ENCODE data around the gene NAPG. TPM values are rescaled to one million over a fixed set of nuclear protein-coding genes. Genes with fewer than 3 reads are reported as not detected.
"Not testable (repeated sequence)": the region's sequence is repeated elsewhere in the genome, so short reads cannot be mapped to it uniquely, and the experiment has no call there.

The NAPG gene
- total RNA-seq, 1 donor from 2014 or later: 38.7 TPM

GRCh38 chr18:10564975-10565773, 39.3 kb downstream of the NAPG start:
- no peak overlapping the region for H3K27ac Mint-ChIP-seq
- intact Hi-C loops (cut with micrococcal nuclease): loop anchor here (5.0 kb wide), 1 partner anchor 987 kb away; no protein-coding TSS in a partner anchor
- no peaks in the 10 kb centered on the region for H3K36me3 Mint-ChIP-seq (ENCODE audit: low read depth)
- peaks cover 4% of the 10 kb centered on the region for H3K9me3 Mint-ChIP-seq
- DNase-seq: peak; percentile 37
- H3K4me3 Mint-ChIP-seq: no peak overlapping the region
- H3K27me3 Mint-ChIP-seq: no peaks in the 10 kb centered on the region
- peaks cover 9% of the 10 kb centered on the region for H3K4me1 Mint-ChIP-seq

GRCh38 chr18:10565835-10566234, 40.0 kb downstream of the NAPG start:
- Mint-ChIP-seq H3K27me3 (no peaks in the 10 kb centered on the region), H3K9me3 (peaks cover 4% of the 10 kb centered on the region)

GRCh38 chr18:10566390-10566789, 40.6 kb downstream of the NAPG start:
- no peaks in the 10 kb centered on the region for H3K36me3 Mint-ChIP-seq (ENCODE audit: low read depth)
- H3K4me1 Mint-ChIP-seq: peaks cover 5% of the 10 kb centered on the region
- intact Hi-C loops (cut with micrococcal nuclease): no loop called here
- no peak for DNase-seq
- no peak overlapping the region for H3K27ac Mint-ChIP-seq
- peaks cover 4% of the 10 kb centered on the region for H3K9me3 Mint-ChIP-seq
- H3K27me3 Mint-ChIP-seq: no peaks in the 10 kb centered on the region
- H3K4me3 Mint-ChIP-seq: no peak overlapping the region

More at GRCh38 chr18:10565835-10566234, 40.0 kb downstream of the NAPG start:
- H3K4me3 Mint-ChIP-seq: no peak overlapping the region
- peaks cover 5% of the 10 kb centered on the region for H3K4me1 Mint-ChIP-seq
- H3K36me3 Mint-ChIP-seq (ENCODE audit: low read depth): no peaks in the 10 kb centered on the region
- intact Hi-C loops (cut with micrococcal nuclease): no loop called here
- DNase-seq: peak; percentile 49
- H3K27ac Mint-ChIP-seq: no peak overlapping the region

GRCh38 chr18:10569941-10570340, 44.1 kb downstream of the NAPG start:
- DNase-seq; intact Hi-C loops (cut with micrococcal nuclease); H3K4me3 Mint-ChIP-seq; H3K4me1 Mint-ChIP-seq; H3K27me3 Mint-ChIP-seq; H3K9me3 Mint-ChIP-seq; H3K27ac Mint-ChIP-seq; H3K36me3 Mint-ChIP-seq (ENCODE audit: low read depth): not testable (repeated sequence)

GRCh38 chr18:10570622-10571021, 44.8 kb downstream of the NAPG start:
- no peak for DNase-seq
- Mint-ChIP-seq H3K4me3 (no peak overlapping the region), H3K9me3 (peaks cover 4% of the 10 kb centered on the region), H3K27me3 (no peaks in the 10 kb centered on the region), H3K27ac (no peak overlapping the region), H3K4me1 (no peaks in the 10 kb centered on the region), H3K36me3 (ENCODE audit: low read depth) (no peaks in the 10 kb centered on the region)
- intact Hi-C loops (cut with micrococcal nuclease): no loop called here

GRCh38 chr18:10571537-10571936, 45.7 kb downstream of the NAPG start:
- H3K4me1 Mint-ChIP-seq: no peaks in the 10 kb centered on the region
- H3K27me3 Mint-ChIP-seq: no peaks in the 10 kb centered on the region
- no peaks in the 10 kb centered on the region for H3K36me3 Mint-ChIP-seq (ENCODE audit: low read depth)
- intact Hi-C loops (cut with micrococcal nuclease): no loop called here
- H3K4me3 Mint-ChIP-seq: no peak overlapping the region
- H3K27ac Mint-ChIP-seq: no peak overlapping the region
- peaks cover 4% of the 10 kb centered on the region for H3K9me3 Mint-ChIP-seq
- DNase-seq: no peak

GRCh38 chr18:10573261-10573660, 47.4 kb downstream of the NAPG start:
- H3K27ac Mint-ChIP-seq; DNase-seq; H3K36me3 Mint-ChIP-seq (ENCODE audit: low read depth); H3K9me3 Mint-ChIP-seq; H3K27me3 Mint-ChIP-seq; intact Hi-C loops (cut with micrococcal nuclease); H3K4me1 Mint-ChIP-seq; H3K4me3 Mint-ChIP-seq: not testable (repeated sequence)

GRCh38 chr18:10574412-10574811, 48.6 kb downstream of the NAPG start:
- H3K4me1 Mint-ChIP-seq; H3K27ac Mint-ChIP-seq; H3K36me3 Mint-ChIP-seq (ENCODE audit: low read depth); H3K9me3 Mint-ChIP-seq; DNase-seq; H3K4me3 Mint-ChIP-seq; intact Hi-C loops (cut with micrococcal nuclease); H3K27me3 Mint-ChIP-seq: not testable (repeated sequence)

- H3K36me3 Mint-ChIP-seq (ENCODE audit: low read depth); H3K4me1 Mint-ChIP-seq; intact Hi-C loops (cut with micrococcal nuclease); H3K9me3 Mint-ChIP-seq; H3K27me3 Mint-ChIP-seq: not testable (repeated sequence)
- DNase-seq: peak; percentile 73
- Mint-ChIP-seq H3K27ac (peak overlapping the region; percentile 25), H3K4me3 (peak overlapping the region; percentile 43)
Measured at GRCh38 chr18:10577842-10578572, 52.2 kb downstream of the NAPG start.

GRCh38 chr18:10578573-10578899, 52.7 kb downstream of the NAPG start:
- H3K27ac Mint-ChIP-seq; H3K4me1 Mint-ChIP-seq; H3K9me3 Mint-ChIP-seq; DNase-seq; intact Hi-C loops (cut with micrococcal nuclease); H3K36me3 Mint-ChIP-seq (ENCODE audit: low read depth); H3K4me3 Mint-ChIP-seq; H3K27me3 Mint-ChIP-seq: not testable (repeated sequence)

GRCh38 chr18:10579079-10579867, 53.4 kb downstream of the NAPG start:
- H3K27ac Mint-ChIP-seq: no peak overlapping the region
- intact Hi-C loops (cut with micrococcal nuclease): no loop called here
- peaks cover 2% of the 10 kb centered on the region for H3K27me3 Mint-ChIP-seq
- peaks cover 3% of the 10 kb centered on the region for H3K9me3 Mint-ChIP-seq
- peaks cover 2% of the 10 kb centered on the region for H3K36me3 Mint-ChIP-seq (ENCODE audit: low read depth)
- no peak for DNase-seq
- H3K4me1 Mint-ChIP-seq: peaks cover 2% of the 10 kb centered on the region
- no peak overlapping the region for H3K4me3 Mint-ChIP-seq

- peaks cover 3% of the 10 kb centered on the region for H3K9me3 Mint-ChIP-seq
- H3K4me1 Mint-ChIP-seq: peaks cover 2% of the 10 kb centered on the region
- intact Hi-C loops (cut with micrococcal nuclease): no loop called here
- H3K36me3 Mint-ChIP-seq (ENCODE audit: low read depth): peaks cover 2% of the 10 kb centered on the region
- H3K4me3 Mint-ChIP-seq: no peak overlapping the region
- peaks cover 3% of the 10 kb centered on the region for H3K27me3 Mint-ChIP-seq
- no peak overlapping the region for H3K27ac Mint-ChIP-seq
- DNase-seq: no peak
Measured at GRCh38 chr18:10580215-10580614, 54.4 kb downstream of the NAPG start.

- no peaks in the 10 kb centered on the region for H3K9me3 Mint-ChIP-seq
- H3K36me3 Mint-ChIP-seq (ENCODE audit: low read depth): no peaks in the 10 kb centered on the region
- no peaks in the 10 kb centered on the region for H3K4me1 Mint-ChIP-seq
- peaks cover 20% of the 10 kb centered on the region for H3K27me3 Mint-ChIP-seq
- no peak overlapping the region for H3K27ac Mint-ChIP-seq
- intact Hi-C loops (cut with micrococcal nuclease): no loop called here
- DNase-seq: no peak
- H3K4me3 Mint-ChIP-seq: no peak overlapping the region
Measured at GRCh38 chr18:10585260-10585659, 59.4 kb downstream of the NAPG start.

- no peaks in the 10 kb centered on the region for H3K36me3 Mint-ChIP-seq (ENCODE audit: low read depth)
- intact Hi-C loops (cut with micrococcal nuclease): no loop called here
- H3K27ac Mint-ChIP-seq: no peak overlapping the region
- H3K27me3 Mint-ChIP-seq: peaks cover 17% of the 10 kb centered on the region
- no peak for DNase-seq
- no peaks in the 10 kb centered on the region for H3K9me3 Mint-ChIP-seq
- peaks cover 8% of the 10 kb centered on the region for H3K4me1 Mint-ChIP-seq
- H3K4me3 Mint-ChIP-seq: no peak overlapping the region
Measured at GRCh38 chr18:10588975-10589374, 63.1 kb downstream of the NAPG start.

Data from activated CD4-positive, alpha-beta T cell treated with anti-CD3 and anti-CD28 coated beads, Interleukin-2, amount 10 ng/mL, durations not matched to agents 24 days and 14 days (primary cell).